HEK293T (cell line): ENCODE measurements around the gene IGFBP5.

Experiments
- ARNT ChIP-seq: fragments of 450-650 bp; IDR thresholded peaks from 2 replicates; pipeline ENCODE4 v1.6.1; 2017; ENCODE audit warnings: mild to moderate bottlenecking
- BHLHE40 ChIP-seq: fragments of 450-650 bp; IDR thresholded peaks from 2 replicates; pipeline ENCODE4 v1.6.1; 2016; ENCODE audit warnings: mild to moderate bottlenecking, moderate library complexity, borderline replicate concordance
- ELF4 ChIP-seq: fragments of 450-650 bp; IDR thresholded peaks from 2 replicates; pipeline ENCODE4 v1.6.1; 2017; ENCODE audit warnings: antibody characterized with exemption
- FOXA1 ChIP-seq: fragments of 450-650 bp; IDR thresholded peaks from 2 replicates; pipeline ENCODE4 v1.6.1; 2016; ENCODE audit warnings: mild to moderate bottlenecking
- FOXK2 ChIP-seq: fragments of 450-650 bp; IDR thresholded peaks from 2 replicates; pipeline ENCODE4 v1.6.1; 2016; ENCODE audit warnings: mild to moderate bottlenecking
- FOXM1 ChIP-seq: fragments of 450-650 bp; IDR thresholded peaks from 2 replicates; pipeline ENCODE4 v1.6.1; 2017; ENCODE audit warnings: mild to moderate bottlenecking, borderline replicate concordance
- HDGF ChIP-seq: fragments of 450-650 bp; IDR thresholded peaks from 2 replicates; pipeline ENCODE4 v1.6.1; 2017; ENCODE audit warnings: antibody characterized with exemption, borderline replicate concordance
- L3MBTL2 ChIP-seq: fragments of 450-650 bp; conservative IDR thresholded peaks from 2 replicates; pipeline ENCODE4 v1.6.1; 2016; ENCODE audit warnings: mild to moderate bottlenecking
- NFRKB ChIP-seq: fragments of 450-650 bp; IDR thresholded peaks from 2 replicates; pipeline ENCODE4 v1.6.1; 2016; ENCODE audit warnings: mild to moderate bottlenecking, moderate library complexity
- SP1 ChIP-seq: fragments of 450-650 bp; IDR thresholded peaks from 2 replicates; pipeline ENCODE4 v1.6.1; 2017
- SUZ12 ChIP-seq: fragments of 450-650 bp; IDR thresholded peaks from 2 replicates; pipeline ENCODE4 v1.6.1; 2016; ENCODE audit warnings: mild to moderate bottlenecking
- TARDBP ChIP-seq: fragments of 450-650 bp; IDR thresholded peaks from 2 replicates; pipeline ENCODE4 v1.6.1; 2016
- ZNF384 ChIP-seq: fragments of 450-650 bp; IDR thresholded peaks from 2 replicates; pipeline ENCODE4 v1.6.1; 2016

DNA sequence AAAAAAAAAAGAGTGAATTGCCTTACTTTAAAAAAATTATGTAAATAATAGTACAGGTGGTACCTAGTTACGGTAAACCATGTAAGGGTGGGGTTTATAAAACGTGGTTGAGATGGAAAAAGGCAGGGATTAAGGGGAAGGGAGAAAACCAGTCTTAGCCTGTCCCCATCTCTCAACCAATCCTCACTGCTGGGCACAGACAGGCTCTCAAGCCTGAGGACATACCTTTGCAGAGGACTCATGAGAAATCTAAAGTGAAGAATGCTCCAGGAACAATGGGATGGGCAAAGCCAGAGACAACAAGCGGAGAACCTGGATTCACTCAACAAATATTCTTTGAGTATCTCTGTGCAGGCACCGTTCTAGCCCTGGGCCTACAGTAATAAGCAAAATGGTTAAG is 65.6 kb downstream of the IGFBP5 start:
- TF ChIP-seq FOXK2 (no peak), ELF4 (no peak), NFRKB (no peak), HDGF (no peak), SP1 (no peak), BHLHE40 (no peak), ARNT (no peak), L3MBTL2 (no peak), FOXA1 (no peak), SUZ12 (no peak), FOXM1 (no peak), TARDBP (no peak), ZNF384 (no peak)
